Endothelial cell of umbilical vein (primary cell): Measurements from ENCODE around the gene MAML3. TPM values are rescaled to one million over a fixed set of nuclear protein-coding genes. Genes with fewer than 3 reads are reported as not detected.

Experiments used
- BruUV-seq: library from RNA; stranded (reverse); fragments of 400-500 nt; replicated peaks from 2 replicates; lab custom pipeline; 2021; lab: Mats Ljungman, UMichigan
- CTCF ChIA-PET: fragments of 300-600, 350-600 bp; sonication (Branson Sonifier 250); formaldehyde crosslinking; loops from one replicate; lab custom pipeline; 2021; ENCODE audit warnings: antibody characterized with exemption, inconsistent platforms; lab: Charles Lee
- POLR2A ChIA-PET: fragments of 300-600, 350-600 bp; sonication (Branson Sonifier 250); formaldehyde crosslinking; loops from one replicate; lab custom pipeline; 2021; ENCODE audit warnings: antibody characterized with exemption, inconsistent platforms; lab: Charles Lee
- DNase-seq: peaks from one replicate; pipeline ENCODE4 v3.0.0-alpha.2; 2011; ENCODE audit warnings: low read depth, low spot score
- FAIRE-seq: peaks from 2 replicates; lab custom pipeline; 2011; peaks lifted over from hg19 to GRCh38; lab: Jason Lieb, UNC
- H2AFZ ChIP-seq: 2 replicates; pipeline ENCODE4 v1.6.0; 2012; ENCODE audit warnings: low read depth, low read length, control low read depth, inconsistent platforms
- H3K27ac ChIP-seq: 2 replicates; pipeline ENCODE4 v1.5.1; 2011; ENCODE audit warnings: low read depth, mild to moderate bottlenecking, control low read depth, low read length, moderate library complexity; ENCODE audit not compliant: insufficient read depth
- H3K27me3 ChIP-seq, 2 experiments: 2 replicates each; pipeline versions ENCODE4 v1.6.0 to v1.6.1; 2011; ENCODE audit warnings: low read length in 2 of 2, mixed read lengths in 1 of 2; ENCODE audit not compliant: control insufficient read depth in 2 of 2, insufficient read depth in 2 of 2
- H3K36me3 ChIP-seq, 2 experiments: 2 replicates in 1 of 2; 3 replicates in 1 of 2; pipeline ENCODE4 v1.5.1; 2011; ENCODE audit warnings: low read length in 2 of 2, mild to moderate bottlenecking in 1 of 2, moderate library complexity in 1 of 2; ENCODE audit not compliant: control insufficient read depth in 2 of 2, insufficient read depth in 2 of 2; ENCODE audit errors: extremely low read depth in 1 of 2
- H3K4me1 ChIP-seq: 3 replicates; pipeline ENCODE4 v1.5.1; 2011; ENCODE audit warnings: mild to moderate bottlenecking, low read length; ENCODE audit not compliant: control insufficient read depth, insufficient read depth; ENCODE audit errors: extremely low read depth
- H3K4me2 ChIP-seq: 2 replicates; pipeline ENCODE4 v1.6.1; 2011; ENCODE audit warnings: low read length, control low read depth, mixed read lengths; ENCODE audit not compliant: insufficient read depth
- H3K4me3 ChIP-seq, 3 experiments: fragments of 200-600 bp in 1 of 3; sonication (generic), shearing (Covaris generic) in 1 of 3; replicated peaks in 1 of 3; 2 replicates each; pipeline ENCODE4 v1.5.1; 2011 to 2016; ENCODE audit warnings: control low read depth in 3 of 3, low read length in 3 of 3, mild to moderate bottlenecking in 2 of 3, inconsistent platforms in 1 of 3, low read depth in 1 of 3, moderate library complexity in 1 of 3; ENCODE audit not compliant: insufficient read depth in 1 of 3
- H3K79me2 ChIP-seq: 2 replicates; pipeline ENCODE4 v1.6.0; 2012; ENCODE audit warnings: low read length, inconsistent platforms; ENCODE audit not compliant: control insufficient read depth, insufficient read depth
- H3K9ac ChIP-seq: replicated peaks from 2 replicates; pipeline ENCODE3; 2011; ENCODE audit warnings: low read length, control low read depth; ENCODE audit not compliant: insufficient read depth; ENCODE audit errors: extremely low read depth
- H3K9me1 ChIP-seq: replicated peaks from 3 replicates; pipeline ENCODE4 v1.6.0; 2011; ENCODE audit warnings: mild to moderate bottlenecking, low read length; ENCODE audit not compliant: control insufficient read depth, insufficient read depth; ENCODE audit errors: extremely low read depth
- H3K9me3 ChIP-seq: replicated peaks from 2 replicates; pipeline ENCODE4 v1.5.1; 2012; ENCODE audit warnings: low read length, inconsistent platforms; ENCODE audit not compliant: control insufficient read depth, insufficient read depth
- H4K20me1 ChIP-seq: replicated peaks from 2 replicates; pipeline ENCODE3; 2011; ENCODE audit warnings: mild to moderate bottlenecking, low read length; ENCODE audit not compliant: control insufficient read depth, insufficient read depth; ENCODE audit errors: extremely low read depth
- CTCF ChIP-seq, 2 donors: IDR thresholded peaks; 1 replicate in 1 of 2; 2 replicates in 1 of 2; pipeline ENCODE4 v1.5.1; 2011; ENCODE audit warnings: low read length in 2 of 2, mild to moderate bottlenecking in 2 of 2, moderate library complexity in 2 of 2, control low read depth in 1 of 2, inconsistent platforms in 1 of 2, low read depth in 1 of 2; ENCODE audit not compliant: insufficient read depth in 1 of 2; ENCODE audit errors: extremely low read depth in 1 of 2
- EZH2 ChIP-seq: IDR thresholded peaks from 2 replicates; pipeline ENCODE4 v1.6.1; 2012; ENCODE audit warnings: borderline replicate concordance, low read depth, mild to moderate bottlenecking, moderate library complexity, low read length, inconsistent platforms; ENCODE audit not compliant: severe bottlenecking
- FOS ChIP-seq: IDR thresholded peaks from 2 replicates; pipeline ENCODE4 v1.6.1; 2011; ENCODE audit warnings: mild to moderate bottlenecking, low read length, moderate library complexity, borderline replicate concordance; ENCODE audit not compliant: insufficient read depth
- GATA2 ChIP-seq: IDR thresholded peaks from 2 replicates; pipeline ENCODE4 v1.7.0; 2011; ENCODE audit warnings: low read depth, mild to moderate bottlenecking, moderate library complexity, mixed read lengths, low read length; ENCODE audit not compliant: insufficient read length, insufficient read depth
- JUN ChIP-seq: IDR thresholded peaks from 2 replicates; pipeline ENCODE4 v1.6.1; 2011; ENCODE audit warnings: borderline replicate concordance, low read depth; ENCODE audit not compliant: insufficient read length, insufficient read depth
- MAX ChIP-seq: IDR thresholded peaks from 2 replicates; pipeline ENCODE4 v1.6.1; 2011; ENCODE audit not compliant: insufficient read depth, insufficient read length
- MYC ChIP-seq: IDR thresholded peaks from one replicate; pipeline ENCODE4 v1.6.1; 2011; ENCODE audit warnings: mild to moderate bottlenecking, low read depth, low read length
- POLR2A ChIP-seq: IDR thresholded peaks from 2 replicates; pipeline ENCODE4 v1.6.1; 2012; ENCODE audit warnings: low read depth, mild to moderate bottlenecking, control low read depth, low read length
- POLR2AphosphoS5 ChIP-seq: IDR thresholded peaks from 2 replicates; pipeline ENCODE4 v1.6.1; 2012; ENCODE audit warnings: low read depth, mild to moderate bottlenecking, control low read depth, low read length, moderate library complexity; ENCODE audit not compliant: insufficient read depth
- dilution Hi-C: fragments of 300-500 bp; cut with MboI; formaldehyde crosslinking; loops from one replicate; pipeline ENCODE4 v1.15.0; 2019; ENCODE audit warnings: low sequenced_read_pairs; ENCODE audit not compliant: extremely low pct_ligation_motif_present
- intact Hi-C: fragments of 100-400 bp; cut with micrococcal nuclease; formaldehyde crosslinking; loops from one replicate; pipeline ENCODE4 v1.10.0; 2022
- polyA plus RNA-seq, 4 experiments: library from polyadenylated mRNA; depleted of rRNA in 3 of 4; stranded (reverse) in 3 of 4; unstranded in 1 of 4; fragments of >200 nt; gene quantifications; 2 replicates each; pipeline versions ENCODE4 v1.2.1 to v1.2.3, GENCODE V29; 2011 to 2012; ENCODE audit warnings: missing spikeins in 1 of 4
- total RNA-seq: library from RNA; stranded (reverse); gene quantifications from 2 replicates; pipeline ENCODE4 v1.2.3, GENCODE V29; 2021

Gene MAML3
- total and polyA plus RNA-seq, 2 donors (not counting 3 experiments of a cell fraction or from before 2014, with no cell fraction given): 14.0 to 20.3 TPM

- Histone ChIP-seq H3K9me3 (no peaks in the 10 kb centered on the region), H3K4me1 (peaks cover 41% of the 10 kb centered on the region), H3K79me2 (no peaks in the 10 kb centered on the region), H3K9ac (peak overlapping the region; percentile 67), H3K4me3 (peak overlapping the region in 2 of 3 experiments; percentile 3 to 59), H3K36me3 (no peaks in the 10 kb centered on the region), H2AFZ (peak overlapping the region; percentile 2), H3K27ac (peak overlapping the region; percentile 78), H3K9me1 (no peaks in the 10 kb centered on the region), H4K20me1 (no peaks in the 10 kb centered on the region), H3K27me3 (no peaks in the 10 kb centered on the region), H3K4me2 (peak overlapping the region; percentile 70)
- no peak for FAIRE-seq
- BruUV-seq: TSS peak; percentile 81
- DNase-seq: no peak
- intact Hi-C loops (loop anchor here (1.0 to 5.0 kb wide), 9 partner anchors 23 to 388 kb away; no protein-coding TSS in a partner anchor), dilution Hi-C loops (no loop called here)
- no peak for TF ChIP-seq MYC
- TF ChIP-seq GATA2: no peak
- no peak for TF ChIP-seq EZH2
- no peak for TF ChIP-seq FOS
- TF ChIP-seq CTCF (IDR thresholded peaks at IDR 0.05; ENCODE audit: extremely low read depth in 1 of 2, insufficient read depth in 1 of 2, low read depth in 1 of 2, low read length in 2 of 2): no peak
- no peak for TF ChIP-seq MAX
- no peak for TF ChIP-seq POLR2A
- TF ChIP-seq POLR2AphosphoS5: no peak
- no peak for TF ChIP-seq JUN
- ChIA-PET POLR2A (no interaction called here), CTCF (interaction anchor here (0.8 to 2.8 kb wide), 6 partner anchors 12 to 52 kb away, joined by 3 to 14 read pairs (median 5); no protein-coding TSS in a partner anchor)
Measured at GRCh38 chr4:139763205-139763604, 390.8 kb downstream of the MAML3 start.
